NCI-H510A (cell line): ENCODE results near the gene PEX16.
"Not testable (repeated sequence)": the region's sequence is repeated elsewhere in the genome, so short reads cannot be mapped to it uniquely, and the experiment has no call there.

Experiments
- DNase-seq: peaks from one replicate; lab custom pipeline; 2025; lab: John Stamatoyannopoulos, UW

PEX16 gene

GRCh38 chr11:45918331-45918941 is 759 bp upstream of the PEX16 start:
- DNase-seq, result no peak

DNA sequence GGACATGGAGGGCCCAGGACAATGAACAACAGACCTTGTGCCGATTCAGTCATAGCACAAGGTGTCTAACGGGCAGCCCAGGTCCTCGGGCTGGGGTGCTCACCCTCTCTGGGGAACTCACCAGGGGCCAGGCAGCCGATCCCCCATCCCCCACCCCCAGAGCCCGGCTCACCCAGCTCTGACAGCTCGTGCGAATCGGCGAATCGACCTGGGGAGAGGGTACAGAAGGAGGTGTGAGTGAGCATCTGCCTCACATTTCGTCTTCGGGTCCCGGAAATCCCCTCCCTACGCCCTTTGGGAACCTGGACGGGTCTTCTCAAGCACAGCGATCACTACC is 423 bp downstream of the PEX16 start:
- no peak for DNase-seq

GRCh38 chr11:45915446-45915845 is 2.2 kb downstream of the PEX16 start:
- no peak for DNase-seq

DNA sequence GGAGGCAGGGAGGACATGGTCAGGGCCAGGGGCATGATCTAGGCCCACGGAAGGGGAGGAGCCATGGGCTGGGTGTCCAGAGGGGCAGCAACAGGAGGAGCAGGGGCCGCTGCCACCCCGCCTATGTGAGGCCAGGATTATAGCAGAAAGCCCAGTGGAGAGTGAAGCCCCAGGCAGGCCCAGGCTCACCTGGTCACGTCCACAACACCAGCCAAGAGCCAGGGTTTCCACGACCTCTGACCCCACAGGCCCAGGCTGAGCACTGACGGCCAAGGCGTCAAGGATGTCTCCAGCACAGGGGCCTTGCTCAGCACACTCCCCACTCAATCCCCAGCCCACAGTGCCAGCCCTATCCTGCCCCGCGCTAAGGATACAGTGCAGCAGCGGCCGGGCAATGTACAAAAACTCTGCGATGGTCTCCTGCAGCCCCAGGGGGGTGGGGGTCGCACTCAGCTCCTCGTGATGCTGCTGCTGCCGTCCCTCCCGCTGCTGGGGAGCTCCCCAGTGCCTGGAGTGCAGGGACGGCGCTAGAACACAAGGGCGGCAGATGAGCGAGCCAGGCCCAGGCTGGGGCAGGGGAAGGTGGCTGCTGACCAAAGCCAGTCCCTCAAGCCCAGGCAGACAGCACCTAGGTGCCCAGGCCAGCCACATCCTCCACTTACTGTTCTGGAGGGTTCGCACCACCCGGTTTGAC is 3.6 kb downstream of the PEX16 start:
- DNase-seq, result no peak

GRCh38 chr11:45913514-45913913 is 4.2 kb downstream of the PEX16 start:
- no peak for DNase-seq

GRCh38 chr11:45910623-45911022 is 7.1 kb downstream of the PEX16 start:
- no peak for DNase-seq

DNA sequence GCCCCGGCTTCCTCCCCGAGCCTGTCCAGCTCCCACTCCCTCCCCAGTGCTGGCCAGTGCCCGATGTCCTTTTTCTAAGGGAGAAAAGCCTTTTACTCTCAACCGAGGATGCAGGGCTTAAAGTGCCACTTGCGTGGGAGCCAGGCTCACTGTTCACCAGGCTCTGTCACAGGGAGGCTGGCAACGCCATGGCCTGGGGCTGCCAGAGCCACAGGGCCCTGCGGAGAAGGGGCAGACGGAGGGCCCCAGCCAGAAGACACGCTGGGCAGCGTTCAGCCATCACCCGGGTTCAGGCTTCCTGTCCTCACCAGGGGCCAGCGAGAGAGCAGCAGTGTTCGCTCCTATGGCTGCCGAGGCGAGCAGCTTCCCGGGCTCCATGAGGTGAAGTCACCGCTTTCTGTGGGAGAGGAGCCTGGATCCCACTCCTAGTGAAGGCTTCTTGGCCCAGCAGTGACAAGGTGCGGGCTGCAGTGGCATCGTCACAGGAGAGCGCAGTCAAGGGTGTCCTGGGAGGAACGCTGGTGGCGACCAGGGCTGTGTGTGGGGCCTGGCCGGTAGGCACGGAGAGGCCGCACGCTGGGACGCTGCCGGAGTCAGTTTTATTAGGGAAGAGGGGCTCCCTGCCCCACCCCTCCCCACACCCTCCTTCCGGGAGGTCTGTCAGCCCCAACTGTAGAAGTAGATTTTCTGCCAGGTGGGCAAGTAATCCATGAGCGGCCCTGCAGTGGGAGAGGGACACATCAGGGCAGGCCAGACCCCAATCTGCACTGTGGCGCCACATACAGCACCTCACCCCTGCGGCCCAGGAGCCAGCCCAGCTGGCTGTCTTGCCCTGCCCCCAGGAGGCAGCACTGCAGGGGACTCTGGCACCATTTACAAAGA is 7.8 kb downstream of the PEX16 start:
- no peak for DNase-seq

DNA sequence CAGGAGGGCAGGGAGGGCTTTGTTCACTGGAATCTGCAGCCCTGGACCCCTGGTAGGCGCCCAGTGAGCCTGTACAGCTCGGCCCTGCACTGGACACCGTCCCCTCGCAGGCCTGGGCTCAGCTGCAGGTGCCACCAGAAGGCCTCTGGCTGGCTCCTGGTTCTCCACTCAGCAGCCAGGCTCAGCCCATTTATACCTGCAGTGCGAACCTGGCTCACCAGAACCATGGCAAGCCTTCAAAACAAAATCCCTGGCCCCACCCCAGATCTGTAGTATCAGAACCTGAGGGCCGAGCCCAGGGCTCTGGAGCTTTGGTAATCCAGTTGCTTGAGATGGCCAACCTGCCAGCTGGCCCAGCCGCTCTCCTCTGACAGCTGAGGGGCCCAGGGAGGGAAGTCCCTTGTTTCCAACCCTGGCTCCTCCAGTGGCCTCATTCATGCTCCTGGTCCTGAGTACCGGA is 9.7 kb downstream of the PEX16 start:
- DNase-seq, result no peak

DNA sequence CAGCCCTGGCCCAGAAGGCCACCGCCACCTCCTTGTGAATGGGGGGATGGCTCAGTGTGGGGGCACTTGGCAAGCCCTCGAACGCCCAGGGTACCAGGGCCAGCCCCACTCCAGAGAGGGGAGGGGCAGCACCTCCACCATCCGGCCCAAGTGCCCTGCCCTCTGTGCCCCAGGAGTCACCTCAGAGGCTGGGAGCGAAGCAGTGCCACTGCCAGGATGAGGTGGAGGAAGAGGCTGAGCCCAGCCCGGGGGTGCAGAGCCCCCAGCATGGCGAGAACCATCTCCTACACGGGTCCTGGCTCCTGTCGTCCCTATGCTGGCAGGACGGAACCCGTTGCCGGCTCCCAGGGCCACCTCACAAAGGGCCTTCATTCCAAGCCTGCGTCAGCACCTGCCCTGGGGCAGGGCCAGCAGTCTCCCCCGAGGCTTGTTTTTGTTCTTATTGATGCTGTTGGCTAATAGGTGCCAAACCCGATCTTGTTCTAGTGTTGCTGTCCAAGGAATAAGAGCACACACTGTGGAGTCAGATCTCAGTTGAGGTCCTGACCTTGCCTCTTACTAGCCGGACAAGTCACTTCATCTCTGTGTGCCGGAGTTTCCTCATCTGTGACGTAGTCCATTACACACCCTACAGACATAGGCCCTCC is 10.6 kb downstream of the PEX16 start, which contains the start of gene FREY1:
Gene FREY1, minus strand, starts transcription at position 307 of the 647 bp plus-strand sequence. Its CDS starts 26 bp downstream, at position 281.
- no peak for DNase-seq

GRCh38 chr11:45906096-45906682 is 11.5 kb downstream of the PEX16 start:
- no peak for DNase-seq

- DNase-seq, result not testable (repeated sequence)
These were observed 12.1 kb downstream of the PEX16 start for GRCh38 chr11:45905576-45905975.

- no peak for DNase-seq
These were observed 12.6 kb downstream of the PEX16 start for GRCh38 chr11:45905095-45905494.

GRCh38 chr11:45904309-45904915 is 13.3 kb downstream of the PEX16 start:
- no peak for DNase-seq

DNA sequence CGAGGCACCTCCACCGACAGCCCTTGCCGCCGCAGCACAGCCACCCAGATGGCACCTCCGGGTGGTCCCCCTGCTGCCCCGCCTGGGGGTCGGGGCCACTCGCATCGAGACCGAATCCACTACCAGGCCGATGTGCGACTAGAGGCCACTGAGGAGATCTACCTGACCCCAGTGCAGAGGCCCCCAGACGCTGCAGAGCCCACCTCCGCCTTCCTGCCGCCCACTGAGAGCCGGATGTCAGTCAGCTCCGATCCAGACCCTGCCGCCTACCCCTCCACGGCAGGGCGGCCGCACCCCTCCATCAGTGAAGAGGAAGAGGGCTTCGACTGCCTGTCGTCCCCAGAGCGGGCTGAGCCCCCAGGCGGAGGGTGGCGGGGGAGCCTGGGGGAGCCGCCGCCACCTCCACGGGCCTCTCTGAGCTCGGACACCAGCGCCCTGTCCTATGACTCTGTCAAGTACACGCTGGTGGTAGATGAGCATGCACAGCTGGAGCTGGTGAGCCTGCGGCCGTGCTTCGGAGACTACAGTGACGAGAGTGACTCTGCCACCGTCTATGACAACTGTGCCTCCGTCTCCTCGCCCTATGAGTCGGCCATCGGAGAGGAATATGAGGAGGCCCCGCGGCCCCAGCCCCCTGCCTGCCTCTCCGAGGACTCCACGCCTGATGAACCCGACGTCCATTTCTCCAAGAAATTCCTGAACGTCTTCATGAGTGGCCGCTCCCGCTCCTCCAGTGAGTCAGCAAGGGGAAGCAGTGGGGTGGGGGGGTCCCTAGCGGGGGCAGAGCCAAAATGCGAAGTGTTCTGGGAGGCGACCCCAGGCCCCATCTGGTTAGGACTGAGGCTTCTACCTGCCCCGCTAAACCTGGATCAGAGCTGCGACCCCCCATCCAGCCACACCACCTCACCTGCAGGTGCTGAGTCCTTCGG is 15.0 kb downstream of the PEX16 start:
- DNase-seq, result no peak

- no peak for DNase-seq
These were observed 16.1 kb downstream of the PEX16 start for GRCh38 chr11:45901626-45902025.

DNA sequence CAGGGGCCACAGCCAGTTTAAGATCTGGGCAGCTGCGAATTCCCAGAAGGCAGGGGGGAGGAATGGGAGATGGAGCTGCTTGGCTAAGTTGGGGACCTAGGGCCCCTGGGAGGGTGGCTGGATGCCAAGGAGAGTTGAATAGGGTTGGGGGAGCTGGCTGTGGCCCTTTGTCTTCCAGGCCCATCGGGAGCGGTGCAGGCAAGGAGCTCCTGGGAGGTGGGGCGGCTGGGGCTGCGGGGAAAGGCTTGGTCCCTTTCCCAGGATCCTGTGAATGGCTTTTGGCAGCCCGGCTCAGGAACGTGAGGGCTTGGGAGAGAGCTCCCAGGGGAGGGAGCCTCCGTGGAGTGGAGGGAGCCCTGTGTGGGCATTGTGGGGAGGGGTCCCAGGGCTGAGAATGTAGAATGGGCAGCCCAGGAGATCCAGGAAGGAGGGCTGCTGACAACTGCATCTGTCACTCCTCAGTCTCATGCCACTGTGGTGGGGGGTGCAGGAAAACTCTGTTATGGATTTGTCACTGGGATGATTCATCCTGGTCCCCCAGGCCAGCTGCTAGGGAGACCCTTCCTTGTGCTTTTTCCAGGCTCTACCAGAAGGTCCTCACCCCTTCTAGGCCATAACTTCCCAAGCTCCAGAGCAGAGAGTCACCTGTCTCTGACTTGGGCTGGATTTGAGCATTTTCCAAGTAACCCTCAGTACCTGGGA is 16.6 kb downstream of the PEX16 start:
- DNase-seq, result no peak

GRCh38 chr11:45900175-45900800 is 17.4 kb downstream of the PEX16 start:
- not testable (repeated sequence) for DNase-seq

- DNase-seq, result peak; percentile 54
These were observed 18.1 kb downstream of the PEX16 start for GRCh38 chr11:45899448-45900174.

GRCh38 chr11:45899086-45899447 is 18.6 kb downstream of the PEX16 start:
- no peak for DNase-seq
